H1 (cell line): ENCODE results near the gene IFT81. TPM values are rescaled to one million over a fixed set of nuclear protein-coding genes. Genes with fewer than 3 reads are reported as not detected.

Experiments used
- CTCF ChIA-PET: fragments of 300-600 bp; sonication (Branson Sonifier 250); formaldehyde crosslinking; loops from one replicate; lab custom pipeline; 2021; ENCODE audit not compliant: partially characterized antibody; lab: Charles Lee
- POLR2A ChIA-PET: fragments of 300-600 bp; sonication (Branson Sonifier 250); formaldehyde crosslinking; loops from one replicate; lab custom pipeline; 2021; ENCODE audit warnings: inconsistent platforms; ENCODE audit not compliant: partially characterized antibody; lab: Charles Lee
- DNase-seq, 2 experiments: peaks; one replicate each; pipeline versions ENCODE4 v3.0.0 to v3.0.0-alpha.2; 2010 to 2022; ENCODE audit warnings: low spot score in 2 of 2, low read depth in 1 of 2, mixed read lengths in 1 of 2
- FAIRE-seq: peaks from 2 replicates; lab custom pipeline; 2011; peaks lifted over from hg19 to GRCh38; lab: Jason Lieb, UNC
- H2AFZ ChIP-seq: 2 replicates; pipeline ENCODE4 v1.8.1; 2012; ENCODE audit warnings: low read length, inconsistent platforms
- H2AK5ac ChIP-seq: 2 replicates; pipeline ENCODE4 v1.6.1; 2013; ENCODE audit warnings: low read depth, low read length
- H2BK120ac ChIP-seq: replicated peaks from 2 replicates; pipeline ENCODE3; 2013; ENCODE audit warnings: low read depth, low read length, inconsistent platforms
- H2BK12ac ChIP-seq: 2 replicates; pipeline ENCODE4 v1.6.1; 2013; ENCODE audit warnings: low read depth, low read length
- H2BK15ac ChIP-seq: 2 replicates; pipeline ENCODE4 v1.6.1; 2013; ENCODE audit warnings: low read length
- H2BK20ac ChIP-seq: 2 replicates; pipeline ENCODE4 v1.6.1; 2013; ENCODE audit warnings: low read length
- H2BK5ac ChIP-seq: 2 replicates; pipeline ENCODE4 v1.6.1; 2013; ENCODE audit warnings: low read depth, low read length
- H3K14ac ChIP-seq: 2 replicates; pipeline ENCODE4 v1.6.1; 2013; ENCODE audit warnings: inconsistent platforms; ENCODE audit not compliant: insufficient read length
- H3K18ac ChIP-seq: 2 replicates; pipeline ENCODE4 v1.6.1; 2013; ENCODE audit warnings: low read length; ENCODE audit errors: extremely low read depth
- H3K23ac ChIP-seq: 2 replicates; pipeline ENCODE4 v1.6.1; 2013; ENCODE audit warnings: inconsistent platforms; ENCODE audit not compliant: insufficient read length
- H3K23me2 ChIP-seq: 2 replicates; pipeline ENCODE4 v1.6.1; 2013; ENCODE audit warnings: low read depth, low read length
- H3K27ac ChIP-seq: 2 replicates; pipeline ENCODE4 v1.6.1; 2011; ENCODE audit warnings: low read depth, low read length, inconsistent platforms
- H3K27me3 ChIP-seq, 4 experiments: replicated peaks in 1 of 4; 1 replicate in 1 of 4; 2 replicates in 3 of 4; pipeline versions ENCODE4 v1.6.1 to v1.8.1; 2011 to 2013; ENCODE audit warnings: low read length in 3 of 4, mild to moderate bottlenecking in 3 of 4, inconsistent platforms in 2 of 4, mixed read lengths in 2 of 4, moderate library complexity in 1 of 4; ENCODE audit not compliant: control insufficient read depth in 3 of 4, insufficient read depth in 3 of 4; ENCODE audit errors: extremely low read depth in 1 of 4
- H3K36me3 ChIP-seq, 4 experiments: 2 replicates each; pipeline versions ENCODE4 v1.6.1 to v1.8.1; 2011 to 2013; ENCODE audit warnings: mild to moderate bottlenecking in 4 of 4, low read length in 3 of 4, moderate library complexity in 2 of 4, control low read depth in 1 of 4, inconsistent platforms in 1 of 4; ENCODE audit not compliant: insufficient read depth in 4 of 4, control insufficient read depth in 2 of 4
- H3K4ac ChIP-seq: replicated peaks from 2 replicates; pipeline ENCODE3; 2013; ENCODE audit warnings: low read length, low read depth, mixed read lengths, inconsistent platforms; ENCODE audit not compliant: insufficient read length
- H3K4me1 ChIP-seq, 4 experiments: replicated peaks in 1 of 4; 1 replicate in 1 of 4; 2 replicates in 3 of 4; pipeline versions ENCODE4 v1.6.1 to v1.8.1; 2011 to 2013; ENCODE audit warnings: low read length in 3 of 4, inconsistent platforms in 2 of 4, mixed read lengths in 1 of 4; ENCODE audit not compliant: insufficient read depth in 4 of 4, control insufficient read depth in 3 of 4
- H3K4me2 ChIP-seq, 2 experiments: 2 replicates each; pipeline versions ENCODE4 v1.6.1 to v1.8.1; 2011 to 2013; ENCODE audit warnings: low read depth in 2 of 2, low read length in 2 of 2, control low read depth in 1 of 2, inconsistent platforms in 1 of 2, mild to moderate bottlenecking in 1 of 2; ENCODE audit not compliant: insufficient read depth in 1 of 2
- H3K4me3 ChIP-seq, 4 experiments: fragments of 200-600, 300-600 bp in 1 of 4; sonication (generic), shearing (Covaris generic), sonication (Bioruptor Twin) in 1 of 4; 2 replicates each; pipeline versions ENCODE4 v1.5.1 to v1.8.1; 2011 to 2016; ENCODE audit warnings: low read length in 4 of 4, low read depth in 3 of 4, control low read depth in 2 of 4, inconsistent platforms in 2 of 4, mild to moderate bottlenecking in 2 of 4, mixed read lengths in 1 of 4, moderate library complexity in 1 of 4; ENCODE audit not compliant: insufficient read depth in 2 of 4; ENCODE audit errors: extremely low read depth in 1 of 4
- H3K56ac ChIP-seq: replicated peaks from 2 replicates; pipeline ENCODE3; 2013; ENCODE audit warnings: low read depth, mild to moderate bottlenecking, mixed read lengths, low read length, inconsistent platforms; ENCODE audit not compliant: insufficient read length
- H3K79me1 ChIP-seq: 2 replicates; pipeline ENCODE4 v1.6.1; 2013; ENCODE audit warnings: low read depth, low read length, control low read depth
- H3K79me2 ChIP-seq, 2 experiments: 2 replicates each; pipeline versions ENCODE4 v1.6.1 to v1.8.1; 2012 to 2013; ENCODE audit warnings: low read length in 2 of 2, mild to moderate bottlenecking in 2 of 2, inconsistent platforms in 1 of 2; ENCODE audit not compliant: insufficient read depth in 2 of 2, control insufficient read depth in 1 of 2
- H3K9ac ChIP-seq, 4 experiments: replicated peaks in 1 of 4; 1 replicate in 1 of 4; 2 replicates in 3 of 4; pipeline versions ENCODE4 v1.6.1 to v1.8.1; 2011 to 2013; ENCODE audit warnings: low read depth in 3 of 4, low read length in 3 of 4, control low read depth in 2 of 4, mild to moderate bottlenecking in 2 of 4, moderate library complexity in 2 of 4, inconsistent platforms in 1 of 4; ENCODE audit errors: extremely low read depth in 1 of 4
- H3K9me3 ChIP-seq, 2 experiments: 2 replicates each; pipeline versions ENCODE4 v1.6.1 to v1.8.1; 2012 to 2013; ENCODE audit warnings: mild to moderate bottlenecking in 2 of 2, moderate library complexity in 2 of 2, control low read depth in 1 of 2, inconsistent platforms in 1 of 2, low read depth in 1 of 2, low read length in 1 of 2, mixed read lengths in 1 of 2; ENCODE audit not compliant: insufficient read depth in 2 of 2
- H4K20me1 ChIP-seq, 2 experiments: replicated peaks in 1 of 2; 2 replicates each; pipeline versions ENCODE3 to v1.8.1; 2011 to 2013; ENCODE audit warnings: inconsistent platforms in 2 of 2, low read length in 2 of 2, mild to moderate bottlenecking in 1 of 2; ENCODE audit not compliant: insufficient read depth in 2 of 2, control insufficient read depth in 1 of 2
- H4K5ac ChIP-seq: 2 replicates; pipeline ENCODE4 v1.6.1; 2013; ENCODE audit warnings: low read length, low read depth, mixed read lengths, inconsistent platforms; ENCODE audit not compliant: insufficient read length
- H4K8ac ChIP-seq: 2 replicates; pipeline ENCODE4 v1.8.0; 2013; ENCODE audit warnings: mild to moderate bottlenecking, moderate library complexity, low read length, inconsistent platforms; ENCODE audit not compliant: insufficient read depth; ENCODE audit errors: extremely low read depth
- H4K91ac ChIP-seq: replicated peaks from 2 replicates; pipeline ENCODE3; 2013; ENCODE audit warnings: low read length, mixed read lengths, inconsistent platforms; ENCODE audit not compliant: insufficient read length
- ASH2L ChIP-seq: fragments of 200-600, 300-600 bp; sonication (generic); IDR thresholded peaks from one replicate; pipeline ENCODE4 v1.7.1; 2017; ENCODE audit warnings: low read length
- CEBPB ChIP-seq: IDR thresholded peaks from 2 replicates; pipeline ENCODE4 v1.6.1; 2012; ENCODE audit warnings: low read depth, low read length
- EGR1 ChIP-seq: IDR thresholded peaks from 2 replicates; pipeline ENCODE4 v1.6.1; 2011; ENCODE audit warnings: low read depth, low read length, borderline replicate concordance
- JUND ChIP-seq: IDR thresholded peaks from 2 replicates; pipeline ENCODE4 v1.6.1; 2011; ENCODE audit warnings: mild to moderate bottlenecking, improper control_type of control experiment, low read length
- KDM4A ChIP-seq: IDR thresholded peaks from one replicate; pipeline ENCODE4 v1.7.1; 2012; ENCODE audit warnings: low read depth, mild to moderate bottlenecking, moderate library complexity, low read length, inconsistent platforms; ENCODE audit not compliant: severe bottlenecking
- RAD21 ChIP-seq, 2 experiments: IDR thresholded peaks in 1 of 2; conservative IDR thresholded peaks in 1 of 2; 2 replicates each; pipeline ENCODE4 v1.6.1; 2011; ENCODE audit warnings: low read depth in 2 of 2, low read length in 2 of 2, improper control_type of control experiment in 1 of 2, inconsistent platforms in 1 of 2, mild to moderate bottlenecking in 1 of 2, moderate library complexity in 1 of 2
- RBBP5 ChIP-seq: IDR thresholded peaks from 2 replicates; pipeline ENCODE4 v1.7.1; 2012; ENCODE audit warnings: low read depth, mild to moderate bottlenecking, inconsistent platforms, low read length, moderate library complexity, borderline replicate concordance
- RFX5 ChIP-seq: IDR thresholded peaks from 2 replicates; pipeline ENCODE4 v1.6.1; 2011; ENCODE audit warnings: low read depth, low read length, improper control_type of control experiment, borderline replicate concordance
- SIX5 ChIP-seq: IDR thresholded peaks from 2 replicates; pipeline ENCODE4 v1.6.1; 2011; ENCODE audit warnings: mild to moderate bottlenecking, low read depth, low read length
- TAF1 ChIP-seq: IDR thresholded peaks from 2 replicates; pipeline ENCODE4 v1.6.1; 2011; ENCODE audit warnings: mild to moderate bottlenecking, low read depth, low read length
- TCF12 ChIP-seq: IDR thresholded peaks from 2 replicates; pipeline ENCODE4 v1.6.1; 2011; ENCODE audit warnings: low read depth, mild to moderate bottlenecking, low read length
- TEAD4 ChIP-seq: IDR thresholded peaks from 2 replicates; pipeline ENCODE4 v1.6.1; 2012; ENCODE audit warnings: low read depth, low read length, inconsistent platforms, mixed read lengths
- YY1 ChIP-seq: IDR thresholded peaks from 2 replicates; pipeline ENCODE4 v1.6.1; 2011; ENCODE audit warnings: low read depth, mild to moderate bottlenecking, low read length
- WGBS, 2 experiments: shearing (Covaris generic) in 1 of 2; methylation state at CpG; one replicate each; pipeline versions ENCODE4 v1.1.6 to v1.1.7; 2013 to 2015; ENCODE audit warnings: low lambda C conversion rate in 2 of 2, mixed read lengths in 2 of 2, inconsistent platforms in 1 of 2, low coverage in 1 of 2, missing lambda C conversion rate in 1 of 2; ENCODE audit not compliant: insufficient replicate concordance in 2 of 2, insufficient coverage in 1 of 2, insufficient read length in 1 of 2; ENCODE audit errors: extremely low coverage in 1 of 2, missing lambda C conversion rate in 1 of 2; 5-methylcytosine and 5-hydroxymethylcytosine counted together
- polyA plus RNA-seq, 7 experiments: library from polyadenylated mRNA; depleted of rRNA in 3 of 7; stranded (reverse) in 5 of 7; unstranded in 2 of 7; fragments of >200 nt in 5 of 7; fragments of 200-250 nt in 2 of 7; gene quantifications; 1 replicate in 5 of 7; 2 replicates in 1 of 7; 4 replicates in 1 of 7; pipeline versions ENCODE4 v1.2.1 to v1.2.3, GENCODE V29; 2011 to 2013; ENCODE audit warnings: missing spikeins in 2 of 7, mixed read lengths in 2 of 7
- total RNA-seq: library from RNA; stranded (reverse); fragmentation: NEBNext Ultra II Directional; extraction: Animal tissue kit (Norgen Biotek cat#: 25700); gene quantifications from 2 replicates; pipeline ENCODE4 v1.2.1, GENCODE V29; 2021
- TF ChIP-seq, protein P1 (sequence below): IDR thresholded peaks from 2 replicates; pipeline ENCODE4 v1.6.1; 2011; ENCODE audit warnings: low read length, improper control_type of control experiment

IFT81 gene
- total and polyA plus RNA-seq, 2 of the 8 experiments (the other 6 are each of a cell fraction or from before 2014, with no cell fraction given) = 4.1 to 14.5 TPM

DNA sequence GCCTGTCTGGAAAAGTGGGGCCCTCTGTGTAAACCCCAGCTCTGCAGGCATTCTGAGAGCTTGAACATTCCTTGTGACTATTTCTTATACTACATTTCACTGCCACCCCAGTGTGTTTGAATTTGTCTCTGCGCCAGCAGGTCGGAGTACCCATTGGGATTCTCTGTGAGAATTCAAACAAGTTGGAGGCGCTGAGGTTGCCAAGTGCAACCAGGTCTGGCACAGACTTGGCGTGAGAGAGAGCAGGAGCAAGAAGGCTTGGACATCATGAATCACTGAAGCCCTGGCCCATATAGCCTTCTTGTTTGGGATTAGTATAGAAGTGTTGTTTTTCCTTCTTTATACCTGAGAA lies 123.9 kb downstream of the IFT81 start:
- no peak overlapping the region for H2AFZ ChIP-seq
- H3K4me2 ChIP-seq = no peak overlapping the region
- no peak overlapping the region for H2AK5ac ChIP-seq
- H3K36me3 ChIP-seq = no peaks in the 10 kb centered on the region
- no peak overlapping the region for H3K14ac ChIP-seq
- FAIRE-seq = no peak
- H3K9ac ChIP-seq = no peak overlapping the region
- no peak overlapping the region for H4K8ac ChIP-seq
- H3K27ac ChIP-seq = no peak overlapping the region
- no peak overlapping the region for H3K18ac ChIP-seq
- no peak overlapping the region for H2BK120ac ChIP-seq
- POLR2A ChIA-PET = interaction anchor here (1.1 to 2.4 kb wide), 4 partner anchors 15 to 34 kb away, joined by 3 to 10 read pairs (median 4); partner anchors contain the start of gene ATP2A2
- no peaks in the 10 kb centered on the region for H3K27me3 ChIP-seq
- H3K79me2 ChIP-seq = no peaks in the 10 kb centered on the region
- WGBS, 2 experiments = 93% methylated on average over 4 of the region's 4 CpGs; no CpG with 5 or more reads in 1 of the 2 experiments
- H4K5ac ChIP-seq = no peak overlapping the region
- CTCF ChIA-PET = interaction anchor here (0.7 to 1.4 kb wide), 3 partner anchors 26 to 144 kb away, joined by 3 read pairs; no protein-coding TSS in a partner anchor
- H4K91ac ChIP-seq = no peak overlapping the region
- no peak overlapping the region for H3K23ac ChIP-seq
- H3K4ac ChIP-seq = no peak overlapping the region
- H2BK15ac ChIP-seq = no peak overlapping the region
- no peak overlapping the region for H2BK12ac ChIP-seq
- no peaks in the 10 kb centered on the region for H3K79me1 ChIP-seq
- H3K56ac ChIP-seq = no peak overlapping the region
- H2BK5ac ChIP-seq = no peak overlapping the region
- H3K4me1 ChIP-seq = peaks cover 4 to 13% (median 6%) of the 10 kb centered on the region in 4 experiments; a peak in 6 of 7 replicates
- no peaks in the 10 kb centered on the region for H3K9me3 ChIP-seq
- no peak overlapping the region for H2BK20ac ChIP-seq
- H3K23me2 ChIP-seq = no peaks in the 10 kb centered on the region
- no peak overlapping the region for H3K4me3 ChIP-seq
- DNase-seq = no peak
- H4K20me1 ChIP-seq = no peaks in the 10 kb centered on the region
- TF ChIP-seq TAF1 (no peak), KDM4A (no peak), TEAD4 (no peak), EGR1 (no peak), JUND (no peak), SIX5 (no peak), TCF12 (no peak), RAD21 (IDR thresholded peaks at IDR 0.05 in 1 of 2, conservative IDR thresholded peaks at IDR 0.05 in 1 of 2; ENCODE audit: low read depth in 2 of 2, low read length in 2 of 2) (no peak), YY1 (no peak), ASH2L (no peak), CEBPB (no peak), RBBP5 (no peak), RFX5 (no peak)
- TF ChIP-seq, protein P1, sequence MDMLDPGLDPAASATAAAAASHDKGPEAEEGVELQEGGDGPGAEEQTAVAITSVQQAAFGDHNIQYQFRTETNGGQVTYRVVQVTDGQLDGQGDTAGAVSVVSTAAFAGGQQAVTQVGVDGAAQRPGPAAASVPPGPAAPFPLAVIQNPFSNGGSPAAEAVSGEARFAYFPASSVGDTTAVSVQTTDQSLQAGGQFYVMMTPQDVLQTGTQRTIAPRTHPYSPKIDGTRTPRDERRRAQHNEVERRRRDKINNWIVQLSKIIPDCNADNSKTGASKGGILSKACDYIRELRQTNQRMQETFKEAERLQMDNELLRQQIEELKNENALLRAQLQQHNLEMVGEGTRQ = no peak
